Kidney glomerular epithelial cell (primary cell): Measurements from ENCODE around the gene CNTF.

Source experiments
- DNase-seq: peaks from one replicate; lab custom pipeline; 2025; lab: John Stamatoyannopoulos, UW

Gene CNTF

DNA sequence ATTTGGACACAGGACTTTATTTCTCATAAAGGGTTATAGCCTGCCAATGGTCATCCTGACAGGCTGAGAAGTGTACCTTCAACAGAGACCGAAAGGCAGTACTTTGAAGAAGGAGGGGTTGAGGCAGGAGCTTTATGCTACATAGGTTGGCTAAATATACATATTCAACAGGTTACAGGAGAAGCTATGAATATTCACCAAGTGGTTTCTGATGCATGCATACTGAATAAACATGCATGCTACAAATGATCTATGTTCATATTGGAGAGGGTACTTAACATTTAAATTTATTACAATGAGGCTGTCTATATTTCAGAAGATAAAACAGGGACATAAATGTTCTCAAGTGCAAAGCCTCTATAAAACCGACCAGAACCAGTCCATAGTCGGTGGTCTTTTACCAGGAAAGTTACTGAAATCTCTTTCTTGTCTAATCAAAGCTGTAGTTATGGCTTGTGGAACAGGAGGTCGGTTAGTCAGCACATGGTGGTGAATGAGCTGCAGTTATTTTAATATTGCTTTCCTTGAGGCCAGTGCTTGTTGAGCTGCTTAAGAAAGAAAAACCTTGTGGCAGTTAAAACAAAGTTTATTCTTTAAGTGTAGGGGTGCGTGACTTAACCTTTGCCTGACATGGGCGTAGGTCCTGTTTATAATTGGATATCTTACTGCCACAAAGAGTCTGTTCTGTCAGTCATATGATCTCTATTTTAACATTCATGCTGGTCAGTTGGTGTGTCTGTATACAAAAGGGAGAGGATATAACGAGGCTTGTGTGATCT lies 19.5 kb downstream of the CNTF start:
- DNase-seq: peak; percentile 2

DNA sequence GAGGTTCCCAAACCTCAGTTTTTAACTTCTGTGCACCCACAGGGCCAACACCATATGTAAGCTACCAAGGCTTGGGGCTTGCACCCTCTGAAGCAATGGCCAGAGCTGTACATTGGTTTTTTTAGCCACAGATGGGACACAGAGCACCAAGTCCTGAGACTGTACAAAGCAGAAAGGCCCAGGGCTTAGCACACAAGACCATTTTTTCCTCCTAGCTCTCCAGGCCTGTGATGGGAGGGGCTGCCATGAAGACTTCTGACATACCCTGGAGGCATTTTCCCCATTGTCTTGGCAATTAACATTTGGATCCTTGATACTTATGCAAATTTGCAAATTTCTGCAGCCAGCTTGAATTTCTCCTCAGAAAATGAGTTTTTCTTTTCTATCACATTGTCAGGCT lies 23.4 kb downstream of the CNTF start:
- no peak for DNase-seq

DNA sequence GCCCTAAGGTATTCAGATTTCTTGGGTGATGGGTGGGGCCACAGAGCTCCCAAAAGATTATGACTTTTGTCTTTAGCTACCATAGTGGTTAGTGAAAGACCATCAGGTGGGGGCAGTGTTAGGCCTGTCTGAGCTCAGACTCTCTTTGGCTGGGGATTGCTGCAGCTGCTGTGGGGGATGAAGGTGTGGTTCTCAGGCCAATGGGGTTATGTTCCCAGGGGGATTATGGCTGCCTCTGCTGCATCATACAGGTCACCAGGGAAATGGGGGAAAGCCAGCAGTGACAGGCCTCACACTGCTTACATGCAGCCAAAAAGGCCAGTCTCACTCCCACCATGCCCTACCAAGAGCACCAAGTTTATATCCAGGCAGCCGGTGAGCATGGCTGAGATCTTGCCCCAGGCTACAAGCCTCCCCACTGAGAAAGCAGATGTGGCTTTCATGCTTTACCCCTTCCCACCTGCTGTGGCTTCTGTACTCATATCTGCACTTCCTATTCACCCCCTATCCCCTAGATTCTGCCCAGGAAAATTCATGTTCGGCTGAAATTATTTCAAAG lies 24.8 kb downstream of the CNTF start:
- no peak for DNase-seq

DNA sequence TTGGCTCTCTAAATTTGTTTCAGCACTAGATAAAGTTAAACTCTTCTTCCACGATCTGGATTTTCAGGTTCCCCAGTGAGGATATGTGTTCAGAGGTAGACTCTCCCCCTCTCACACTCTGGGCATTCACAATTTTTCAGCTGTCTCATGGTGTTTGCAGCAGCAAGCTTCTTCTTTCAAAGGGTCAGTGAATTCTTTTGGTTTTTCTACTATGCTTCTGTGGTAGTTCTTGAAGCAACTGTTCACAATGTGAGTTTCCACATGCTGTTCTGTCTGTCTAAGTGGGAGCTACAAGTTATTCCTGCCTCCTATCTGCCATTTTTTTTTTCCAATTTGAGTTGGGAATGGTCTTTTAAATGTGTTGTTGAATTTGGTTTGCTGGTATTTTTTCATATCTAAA lies 25.4 kb downstream of the CNTF start:
- no peak for DNase-seq

DNA sequence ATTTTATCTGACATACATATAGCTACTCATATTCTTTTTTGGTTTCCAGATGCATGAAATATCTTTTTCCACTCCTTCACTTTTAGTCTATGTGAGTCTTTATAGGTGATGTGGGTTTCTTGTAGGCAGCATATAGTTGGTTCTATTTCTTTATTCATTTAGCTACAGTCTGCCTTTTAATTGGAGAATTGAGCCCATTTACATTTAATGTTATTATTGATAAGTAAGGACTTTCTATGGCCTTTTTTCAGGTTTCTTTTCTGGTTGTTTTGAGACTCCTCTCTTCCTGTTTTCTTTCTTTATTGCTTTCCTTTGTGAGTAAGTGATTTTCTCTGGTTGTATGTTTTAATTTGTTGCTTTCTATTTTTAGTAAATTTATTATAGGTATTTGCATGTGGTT lies 27.2 kb downstream of the CNTF start:
- no peak for DNase-seq

DNA sequence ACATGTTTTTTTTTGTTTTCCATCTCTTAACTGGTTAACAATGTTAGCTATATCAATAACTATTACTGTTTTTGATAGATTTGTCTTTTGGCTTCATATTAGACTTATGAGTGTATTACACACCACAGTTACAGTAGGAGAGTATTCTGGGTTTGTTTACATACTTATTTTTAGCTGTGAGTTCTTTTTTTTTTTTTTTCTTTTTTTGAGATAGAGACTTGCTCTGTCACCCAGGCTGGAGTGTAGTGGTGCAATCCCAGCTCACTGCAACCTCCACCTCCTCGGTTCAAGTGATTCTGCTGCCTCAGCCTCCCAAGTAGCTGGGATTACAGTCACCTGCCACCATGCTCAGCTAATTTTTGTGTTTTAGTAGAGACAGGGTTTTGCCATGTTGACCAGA lies 28.0 kb downstream of the CNTF start:
- no peak for DNase-seq

DNA sequence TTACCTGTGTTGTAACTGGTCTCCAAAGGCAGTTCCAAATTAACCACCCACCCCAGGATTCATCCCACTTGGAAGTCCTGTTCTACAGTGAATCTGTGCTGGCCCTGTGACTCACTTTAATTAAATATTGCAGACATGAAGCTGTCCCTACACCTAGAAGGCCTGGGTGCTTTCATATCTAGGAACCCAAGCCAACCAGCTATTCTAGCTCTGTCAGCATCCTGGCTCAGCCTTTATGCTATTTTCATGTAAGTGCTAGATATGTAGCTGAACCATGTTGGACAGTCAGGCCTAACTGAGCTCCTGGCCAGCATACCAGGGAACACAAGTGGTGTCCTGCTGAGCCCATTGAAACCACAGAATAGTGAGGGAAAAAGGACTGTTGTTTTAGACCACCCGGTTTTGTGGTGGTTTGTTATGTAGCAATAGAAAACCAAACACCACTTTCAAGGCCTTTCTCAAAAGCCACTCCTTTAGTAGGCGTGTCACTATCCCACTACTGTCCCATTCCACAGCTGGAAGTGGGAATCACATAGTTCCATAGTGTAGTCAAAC lies 30.3 kb downstream of the CNTF start:
- DNase-seq: no peak

DNA sequence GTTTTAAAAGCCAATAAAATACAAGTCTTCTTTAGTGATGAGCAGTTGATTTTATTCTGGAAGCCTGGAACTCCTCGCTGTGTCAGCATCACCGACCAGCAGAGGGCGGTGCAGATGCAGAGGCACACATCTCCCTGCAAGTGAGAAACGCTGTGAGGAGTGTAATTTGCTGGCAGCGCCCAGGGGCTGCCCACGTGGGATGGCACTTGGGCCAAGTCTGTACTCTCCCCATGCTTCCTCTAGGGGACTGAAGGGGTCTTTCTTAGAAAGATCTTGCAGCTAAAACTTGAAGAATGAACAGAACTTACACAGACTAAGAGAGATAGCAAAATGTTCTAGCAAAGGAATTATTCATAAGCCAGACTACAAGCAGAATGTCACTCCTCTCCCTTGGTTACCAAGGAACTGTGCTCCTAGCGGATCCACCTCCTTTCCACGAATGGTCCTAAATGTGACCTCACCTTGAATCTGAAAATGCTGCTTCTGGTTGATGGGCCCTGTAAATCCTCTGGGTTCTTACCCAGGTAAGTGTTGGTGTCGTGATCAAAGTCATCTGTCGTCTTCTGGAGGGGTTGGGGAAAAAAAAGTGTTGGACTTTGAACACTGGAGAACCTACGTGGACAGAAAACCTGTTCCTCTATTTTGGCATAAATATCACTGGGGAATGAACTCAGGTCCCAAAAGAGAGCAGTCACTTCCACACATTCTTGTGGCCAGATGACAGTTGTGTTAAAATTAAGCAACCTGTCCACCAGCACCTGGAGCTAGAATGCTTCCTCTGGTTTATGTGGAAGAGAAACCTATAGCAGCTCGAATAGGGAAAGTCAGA lies 31.8 kb downstream of the CNTF start:
- DNase-seq: peak; percentile 82

DNA sequence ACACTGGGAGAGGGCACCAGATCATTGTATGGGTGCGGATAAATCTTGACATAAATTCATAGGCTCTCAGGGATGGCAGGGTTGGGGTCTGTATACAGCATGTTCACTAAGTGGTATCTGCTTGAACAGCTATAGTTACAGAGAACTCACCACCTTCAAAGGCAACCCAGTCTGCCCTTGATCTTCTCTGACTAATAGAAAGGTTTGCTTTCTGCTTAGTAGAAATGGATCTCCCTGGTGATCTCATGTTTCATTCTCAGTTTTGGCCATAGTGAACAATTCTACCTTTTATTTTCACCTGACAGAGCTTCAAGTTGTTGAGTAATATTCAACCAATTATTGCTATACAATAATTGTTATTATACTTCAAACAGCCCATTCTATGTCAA lies 32.4 kb downstream of the CNTF start:
- no peak for DNase-seq

DNA sequence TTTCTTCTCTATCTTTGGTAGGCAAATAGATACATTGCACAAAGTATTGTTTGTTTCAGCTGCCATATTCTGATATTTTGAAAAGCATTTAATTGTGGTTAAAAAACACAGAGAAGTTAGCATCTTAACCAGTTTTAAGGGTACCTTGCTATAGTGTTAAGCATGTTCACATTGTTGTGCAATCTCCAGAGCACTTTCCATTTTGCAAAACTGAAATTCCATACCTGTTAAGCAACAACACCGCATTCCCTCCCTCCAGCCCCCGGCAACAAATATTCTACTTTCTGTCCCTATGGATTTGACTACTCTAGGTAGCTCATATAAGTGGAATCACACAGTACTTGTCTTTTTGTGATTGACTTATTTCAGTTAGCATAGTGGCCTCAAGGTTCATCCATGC lies 33.9 kb downstream of the CNTF start:
- no peak for DNase-seq

DNA sequence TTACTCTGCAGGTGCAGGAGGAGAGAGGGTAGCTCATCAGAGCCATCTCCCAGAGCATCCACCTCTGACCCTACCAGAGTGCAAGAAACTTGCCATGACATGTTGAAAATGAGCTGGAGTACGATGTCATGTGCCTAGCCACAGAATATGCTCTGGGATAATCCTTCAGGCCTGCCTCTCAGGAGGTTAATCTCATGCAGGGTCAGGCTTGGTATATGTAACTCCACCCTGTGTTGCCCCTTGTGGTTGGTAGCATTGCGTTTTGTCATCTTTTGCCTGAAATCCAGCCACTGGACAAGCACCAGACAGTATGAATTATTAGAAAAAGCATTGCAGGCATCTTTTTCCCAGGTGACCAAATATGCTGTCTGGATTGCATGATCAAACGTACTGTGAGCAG lies 36.2 kb downstream of the CNTF start:
- DNase-seq: no peak

DNA sequence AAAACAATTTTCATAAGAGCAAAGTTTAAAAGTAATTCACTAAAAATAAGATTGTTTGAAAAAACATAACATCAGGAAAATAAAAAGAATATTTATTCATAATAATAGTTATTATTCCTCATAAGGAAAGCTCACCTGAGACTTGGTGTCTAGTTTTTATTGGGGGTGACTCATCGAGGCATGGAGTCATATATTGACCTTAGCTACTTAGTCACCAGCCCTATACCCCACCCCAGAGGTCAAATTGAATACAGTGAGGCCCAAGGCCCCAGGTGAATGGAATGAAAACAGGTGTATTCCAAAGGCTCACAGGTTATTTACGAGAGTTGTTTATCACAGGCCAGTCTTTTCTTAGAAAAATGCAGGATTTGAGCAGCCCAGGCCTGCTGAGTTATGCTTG lies 36.9 kb downstream of the CNTF start:
- DNase-seq: no peak

DNA sequence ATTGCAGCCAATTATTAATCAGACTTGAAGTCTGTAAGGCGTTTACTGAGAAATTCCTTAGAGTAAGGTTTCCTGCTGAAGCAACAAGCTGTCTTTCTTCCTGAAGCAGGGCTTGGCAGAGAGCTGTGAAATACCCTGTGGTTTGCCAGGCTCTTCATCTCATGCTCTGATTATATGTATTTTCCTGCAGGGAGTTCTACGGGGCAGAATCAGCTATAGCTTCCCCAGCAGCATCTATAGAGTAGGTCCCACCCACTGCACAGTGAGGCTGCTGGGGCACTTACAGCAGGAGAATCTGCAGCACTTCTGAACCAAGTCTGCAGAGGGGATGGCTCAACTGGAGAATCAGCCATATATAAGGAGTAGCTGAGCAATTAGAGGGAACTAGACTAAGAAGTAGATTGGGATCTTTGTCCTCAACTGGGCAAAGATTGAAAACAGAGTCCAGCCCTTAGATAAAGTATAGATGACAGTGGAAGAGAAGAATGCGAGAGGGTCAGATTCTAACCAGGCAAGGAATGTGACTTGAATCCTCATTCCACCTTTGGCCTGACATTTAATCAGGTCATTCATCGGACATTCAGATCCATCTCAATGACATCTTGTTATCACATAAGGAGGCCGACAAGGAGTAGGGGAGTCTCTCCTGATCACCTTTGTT lies 37.6 kb downstream of the CNTF start:
- DNase-seq: no peak

DNA sequence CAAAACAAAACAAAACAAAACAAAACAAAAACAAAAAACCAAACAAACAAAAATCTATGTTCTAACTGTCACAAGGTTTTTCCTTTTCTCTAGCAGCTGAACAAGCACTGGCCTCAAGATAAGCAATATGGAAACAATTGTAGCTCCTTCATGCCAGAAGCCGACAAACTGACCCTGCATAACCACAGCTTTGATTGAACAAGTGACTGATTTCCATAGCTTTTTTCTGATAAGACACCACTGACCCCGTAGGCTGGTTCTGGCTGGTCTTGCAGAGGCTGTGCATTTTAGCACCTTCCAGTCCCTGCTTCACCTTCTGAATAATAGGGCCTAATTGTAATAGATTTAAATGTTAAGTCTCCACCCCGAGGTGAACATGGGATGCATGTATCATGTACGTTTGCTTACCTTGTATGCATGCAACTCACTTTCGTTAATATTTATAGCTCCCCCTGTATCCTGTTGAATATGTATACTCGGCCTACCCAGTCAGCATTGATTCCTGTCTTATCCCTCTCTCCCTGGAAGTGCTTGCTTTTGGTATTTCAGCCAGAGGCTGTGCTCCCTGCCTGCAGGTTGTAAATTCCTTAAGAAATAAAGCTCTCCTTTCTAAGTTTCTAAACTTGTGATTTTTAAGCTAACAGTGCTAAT lies 49.6 kb downstream of the CNTF start:
- no peak for DNase-seq

DNA sequence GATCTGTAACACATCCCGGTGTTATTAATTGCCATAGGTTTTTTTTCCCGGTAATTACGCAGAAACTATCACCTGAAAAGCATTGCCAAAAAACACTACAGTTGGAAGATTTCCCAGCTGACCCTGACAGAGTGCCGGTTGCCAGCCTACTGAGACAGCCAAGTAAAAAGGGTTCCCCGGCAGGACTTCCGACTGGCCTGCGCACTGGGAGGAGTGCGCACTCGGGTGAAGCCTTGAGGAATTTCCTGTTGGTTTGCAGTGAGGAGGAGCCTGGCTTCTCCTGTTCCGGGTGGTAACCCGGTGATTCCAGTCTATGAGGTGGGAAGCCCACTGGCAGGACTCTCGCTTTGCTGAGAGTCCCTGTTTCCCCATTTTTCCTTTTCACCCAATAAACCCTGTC lies 52.1 kb downstream of the CNTF start:
- DNase-seq: no peak
